Measurements from ENCODE around the gene COL23A1. TPM values are rescaled to one million over a fixed set of nuclear protein-coding genes. Genes with fewer than 3 reads are reported as not detected.

Gene COL23A1
- total and polyA plus RNA-seq, 2 of the 13 experiments (the other 11 are each of a cell fraction or from before 2014, with no cell fraction given), result not detected

GRCh38 chr5:178555005-178555404, 35.2 kb downstream of the COL23A1 start:
- ATAC-seq (no peak), FAIRE-seq (no peak), DNase-seq (ENCODE audit: low spot score) (no peak)
- no peaks in the 10 kb centered on the region for H3K79me2 ChIP-seq (ENCODE audit: insufficient read depth, low read length)
- H3K9me3 ChIP-seq (ENCODE audit: low read length), result no peaks in the 10 kb centered on the region
- CTCF ChIA-PET (ENCODE audit: low intra/inter-chr PET ratio, low total read pairs), result no interaction called here
- intact Hi-C loops (cut with micrococcal nuclease; ENCODE audit: unreplicated experiment) (no loop called here), in situ Hi-C loops (cut with HindIII; ENCODE audit: extremely low pct_ligation_motif_present, low pct_unique_long_range_greater_than_20kb) (no loop called here)
- TF ChIP-seq GFI1 (CRISPR knock-in tag; IDR thresholded peaks at IDR 0.05; ENCODE audit: borderline replicate concordance) (no peak), IRX3 (CRISPR knock-in tag; IDR thresholded peaks at IDR 0.05; ENCODE audit: borderline replicate concordance, low read depth) (no peak), PAWR (CRISPR knock-in tag; IDR thresholded peaks at IDR 0.05; ENCODE audit: borderline replicate concordance) (no peak), ZC3H13 (CRISPR knock-in tag; IDR thresholded peaks at IDR 0.05) (no peak), AFF4 (CRISPR knock-in tag; IDR thresholded peaks at IDR 0.05) (no peak), BCLAF1 (IDR thresholded peaks at IDR 0.05) (no peak), ZNF468 (CRISPR knock-in tag; IDR thresholded peaks at IDR 0.05) (no peak), SP5 (CRISPR knock-in tag; IDR thresholded peaks at IDR 0.05; ENCODE audit: borderline replicate concordance, low read depth) (no peak), GPN1 (CRISPR knock-in tag; IDR thresholded peaks at IDR 0.05; ENCODE audit: borderline replicate concordance) (no peak)
- H4K20me1 ChIP-seq (ENCODE audit: insufficient read depth, low read length), result no peaks in the 10 kb centered on the region
- WGBS (ENCODE audit: low lambda C conversion rate), result 28% methylated on average over 3 of the region's 7 CpGs
- BruUV-seq (replicated peaks), result no TSS peak
- peaks cover 0 to 18% of the 10 kb centered on the region in 2 experiments; a peak in 4 of 5 replicates for H3K27me3 ChIP-seq (ENCODE audit: control insufficient read depth in 1 of 2, insufficient read depth in 2 of 2, low read length in 2 of 2)
- no peaks in the 10 kb centered on the region for H3K36me3 ChIP-seq (replicated peaks in 1 of 2; ENCODE audit: control insufficient read depth in 1 of 2, insufficient read depth in 2 of 2, low read length in 2 of 2)
- no peak overlapping the region for H3K9ac ChIP-seq (ENCODE audit: insufficient read depth, low read depth, low read length)
- no peak overlapping the region for H3K4me3 ChIP-seq (replicated peaks in 1 of 3; ENCODE audit: insufficient read depth in 1 of 3, low read depth in 2 of 3, low read length in 3 of 3)
- POLR2A ChIA-PET, result no interaction called here
- H2AFZ ChIP-seq (ENCODE audit: low read length), result no peak overlapping the region
- no peaks in the 10 kb centered on the region for H3K4me1 ChIP-seq (ENCODE audit: insufficient read depth, low read length)
- no peak overlapping the region for H3K27ac ChIP-seq (ENCODE audit: extremely low read length, insufficient read depth, low read length)
- no peak overlapping the region for H3K4me2 ChIP-seq (ENCODE audit: low read depth, low read length)
